ENCODE results near the gene PINK1. TPM values are rescaled to one million over a fixed set of nuclear protein-coding genes. Genes with fewer than 3 reads are reported as not detected.
A peak's percentile ranks its signal among the peaks of the same experiment; 100 is the strongest.

PINK1 gene
- total RNA-seq, 4 donors from 2014 or later: 175 to 330 (median 242) TPM

DNA sequence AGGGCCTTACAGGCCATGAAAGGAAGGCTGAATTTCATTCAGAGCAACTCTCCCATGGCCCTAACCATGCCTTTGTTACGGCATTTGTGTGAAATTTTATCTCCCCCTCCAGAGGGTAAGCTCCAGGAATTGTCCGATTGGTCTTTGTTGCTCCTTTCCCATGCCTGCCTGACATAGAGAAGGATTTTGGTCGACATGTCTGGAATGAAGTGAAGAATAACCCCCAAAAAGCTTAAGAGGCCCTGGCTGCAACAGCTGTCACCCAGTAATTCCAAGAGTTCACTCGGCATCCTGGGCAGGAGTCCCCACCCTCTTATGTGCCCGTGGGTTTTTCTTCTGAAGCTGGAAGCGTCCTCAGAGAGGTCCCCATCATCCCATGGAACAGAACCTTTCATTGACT lies 23.7 kb upstream of the PINK1 start:
- Histone ChIP-seq H3K36me3 (no peaks in the 10 kb centered on the region), H3K4me3 (no peak overlapping the region), H3K4me1 (peaks cover 13 to 17% (median 14%) of the 10 kb centered on the region in 4 donors), H3K27me3 (no peaks in the 10 kb centered on the region), H3K27ac (replicated peaks in 1 of 4) (no peak overlapping the region), H3K9me3 (no peaks in the 10 kb centered on the region)
- no peak for DNase-seq (ENCODE audit: extremely low spot score)
- no peak for TF ChIP-seq EP300 (IDR thresholded peaks at IDR 0.05)
- TF ChIP-seq, protein P1, sequence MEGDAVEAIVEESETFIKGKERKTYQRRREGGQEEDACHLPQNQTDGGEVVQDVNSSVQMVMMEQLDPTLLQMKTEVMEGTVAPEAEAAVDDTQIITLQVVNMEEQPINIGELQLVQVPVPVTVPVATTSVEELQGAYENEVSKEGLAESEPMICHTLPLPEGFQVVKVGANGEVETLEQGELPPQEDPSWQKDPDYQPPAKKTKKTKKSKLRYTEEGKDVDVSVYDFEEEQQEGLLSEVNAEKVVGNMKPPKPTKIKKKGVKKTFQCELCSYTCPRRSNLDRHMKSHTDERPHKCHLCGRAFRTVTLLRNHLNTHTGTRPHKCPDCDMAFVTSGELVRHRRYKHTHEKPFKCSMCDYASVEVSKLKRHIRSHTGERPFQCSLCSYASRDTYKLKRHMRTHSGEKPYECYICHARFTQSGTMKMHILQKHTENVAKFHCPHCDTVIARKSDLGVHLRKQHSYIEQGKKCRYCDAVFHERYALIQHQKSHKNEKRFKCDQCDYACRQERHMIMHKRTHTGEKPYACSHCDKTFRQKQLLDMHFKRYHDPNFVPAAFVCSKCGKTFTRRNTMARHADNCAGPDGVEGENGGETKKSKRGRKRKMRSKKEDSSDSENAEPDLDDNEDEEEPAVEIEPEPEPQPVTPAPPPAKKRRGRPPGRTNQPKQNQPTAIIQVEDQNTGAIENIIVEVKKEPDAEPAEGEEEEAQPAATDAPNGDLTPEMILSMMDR (IDR thresholded peaks at IDR 0.05): no peak
- no peak for TF ChIP-seq POLR2A (IDR thresholded peaks at IDR 0.05; ENCODE audit: low read depth)
- no peak for TF ChIP-seq POLR2AphosphoS5 (IDR thresholded peaks at IDR 0.05)
- 91% methylated on average over 6 of the region's 6 CpGs for WGBS
- intact Hi-C loops (cut with DNase I): no loop called here

DNA sequence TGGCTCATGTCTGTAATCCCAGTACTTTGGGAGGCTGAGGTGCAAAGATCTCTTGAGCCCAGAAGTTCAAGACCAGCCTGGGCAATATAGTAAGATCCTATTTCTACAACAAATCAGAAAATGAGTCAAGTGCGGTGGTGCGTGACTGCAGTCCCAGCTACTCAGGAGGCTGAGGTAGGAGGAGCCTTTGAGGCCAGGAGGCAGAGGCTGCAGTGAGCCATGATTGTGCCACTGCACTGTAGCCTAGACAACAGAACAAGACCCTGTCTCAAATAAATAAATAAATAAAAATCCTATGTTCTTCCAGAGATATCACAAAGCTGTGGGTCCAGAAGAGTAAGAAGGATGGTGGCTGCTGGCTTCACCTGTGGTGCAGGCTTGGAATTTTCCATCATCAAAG lies 22.3 kb upstream of the PINK1 start:
- no peaks in the 10 kb centered on the region for H3K27me3 ChIP-seq
- TF ChIP-seq POLR2A (IDR thresholded peaks at IDR 0.05; ENCODE audit: low read depth) (no peak), EP300 (IDR thresholded peaks at IDR 0.05) (no peak), POLR2AphosphoS5 (IDR thresholded peaks at IDR 0.05) (no peak)
- TF ChIP-seq, protein P1 (IDR thresholded peaks at IDR 0.05): no peak
- H3K27ac ChIP-seq (replicated peaks in 1 of 4): no peak overlapping the region
- no peak overlapping the region for H3K4me3 ChIP-seq
- no peaks in the 10 kb centered on the region for H3K36me3 ChIP-seq
- 88% methylated on average over 2 of the region's 2 CpGs for WGBS
- H3K4me1 ChIP-seq: peaks cover 14 to 19% (median 17%) of the 10 kb centered on the region in 4 donors
- intact Hi-C loops (cut with DNase I): no loop called here
- no peak for DNase-seq (ENCODE audit: extremely low spot score)
- H3K9me3 ChIP-seq: no peaks in the 10 kb centered on the region

DNA sequence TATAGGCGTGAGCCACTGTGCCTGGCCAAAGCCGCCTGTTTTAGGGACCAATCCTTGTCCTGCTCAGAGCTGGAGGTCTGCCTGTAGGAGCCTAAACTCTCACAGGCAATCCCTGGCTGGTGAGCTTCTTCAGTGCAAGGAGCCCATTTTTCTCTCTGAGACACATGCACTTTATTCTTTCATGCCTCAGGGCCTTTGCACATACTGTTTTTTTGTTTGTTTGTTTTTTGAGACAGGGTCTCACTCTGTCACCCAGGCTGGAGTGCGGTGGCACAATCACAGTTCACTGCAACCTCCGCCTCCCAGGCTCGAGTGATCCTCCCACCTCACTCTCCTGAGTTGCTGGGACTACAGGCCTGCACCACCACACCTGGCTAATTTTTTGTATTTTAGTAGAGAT lies 21.6 kb upstream of the PINK1 start:
- H3K9me3 ChIP-seq: no peaks in the 10 kb centered on the region
- H3K27me3 ChIP-seq: no peaks in the 10 kb centered on the region
- no peaks in the 10 kb centered on the region for H3K36me3 ChIP-seq
- TF ChIP-seq POLR2AphosphoS5 (IDR thresholded peaks at IDR 0.05) (no peak), EP300 (IDR thresholded peaks at IDR 0.05) (no peak), POLR2A (IDR thresholded peaks at IDR 0.05; ENCODE audit: low read depth) (no peak)
- TF ChIP-seq, protein P1 (IDR thresholded peaks at IDR 0.05): no peak
- no peak overlapping the region for H3K27ac ChIP-seq (replicated peaks in 1 of 4)
- intact Hi-C loops (cut with DNase I): no loop called here
- WGBS: 98% methylated on average over 5 of the region's 5 CpGs
- H3K4me1 ChIP-seq: peaks cover 18 to 24% (median 23%) of the 10 kb centered on the region in 4 donors
- DNase-seq (ENCODE audit: extremely low spot score): no peak
- H3K4me3 ChIP-seq: no peak overlapping the region

DNA sequence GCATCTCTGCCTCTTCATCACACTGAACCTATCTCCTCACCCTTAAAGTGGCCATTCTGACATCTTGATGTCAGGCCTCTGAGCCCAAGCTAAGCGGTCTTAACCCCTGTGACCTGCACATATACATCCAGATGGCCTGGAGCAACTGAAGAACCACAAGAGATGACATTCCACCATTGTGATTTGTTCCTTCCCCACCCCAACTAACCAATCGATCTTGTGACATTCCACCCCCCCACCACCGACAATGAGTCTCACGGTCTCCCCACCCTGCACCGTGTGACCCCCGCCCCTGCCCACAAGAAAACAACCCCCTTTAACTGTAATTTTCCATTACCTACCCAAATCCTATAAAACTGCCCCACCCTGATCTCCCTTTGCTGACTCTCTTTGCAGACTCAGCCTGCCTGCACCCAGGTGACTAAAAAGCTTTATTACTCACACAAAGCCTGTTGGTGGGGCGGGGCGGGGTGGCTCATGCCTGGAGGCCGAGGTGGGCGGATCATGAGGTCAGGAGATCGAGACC lies 21.0 kb upstream of the PINK1 start:
- Histone ChIP-seq H3K27me3 (no peaks in the 10 kb centered on the region), H3K36me3 (no peaks in the 10 kb centered on the region), H3K9me3 (no peaks in the 10 kb centered on the region), H3K4me1 (peaks cover 18 to 28% (median 25%) of the 10 kb centered on the region in 4 donors), H3K4me3 (no peak overlapping the region), H3K27ac (replicated peaks in 1 of 4) (no peak overlapping the region)
- TF ChIP-seq POLR2A (IDR thresholded peaks at IDR 0.05; ENCODE audit: low read depth) (no peak), EP300 (IDR thresholded peaks at IDR 0.05) (no peak), POLR2AphosphoS5 (IDR thresholded peaks at IDR 0.05) (no peak)
- TF ChIP-seq, protein P1 (IDR thresholded peaks at IDR 0.05): no peak
- intact Hi-C loops (cut with DNase I): no loop called here
- no peak for DNase-seq (ENCODE audit: extremely low spot score)
- WGBS: 85% methylated on average over 10 of the region's 11 CpGs

DNA sequence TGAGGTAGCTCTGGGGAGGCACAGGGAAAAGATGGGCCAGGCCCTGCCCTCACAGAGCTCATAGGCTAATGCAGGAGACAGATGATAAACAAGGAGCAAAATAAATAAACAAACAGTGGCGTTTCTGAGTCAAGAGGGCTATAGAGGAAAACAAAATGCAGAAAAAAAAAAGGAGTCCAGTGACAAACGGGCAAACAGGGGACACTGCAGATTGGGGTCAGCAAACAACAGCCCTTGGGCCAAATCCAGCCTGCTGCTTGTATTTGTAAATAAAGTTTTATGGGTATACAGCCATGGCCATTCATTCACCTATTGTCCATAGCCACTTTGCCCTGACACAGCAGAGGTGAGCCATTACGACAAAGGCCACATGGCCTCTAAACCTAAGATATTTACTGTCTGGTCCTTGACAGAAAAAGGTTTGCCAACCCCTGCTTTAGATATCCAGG lies 19.1 kb upstream of the PINK1 start:
- H3K27ac ChIP-seq (replicated peaks in 1 of 4): peak overlapping the region; percentile 46 to 81 (median 72)
- no peaks in the 10 kb centered on the region for H3K36me3 ChIP-seq
- TF ChIP-seq, protein P1 (IDR thresholded peaks at IDR 0.05): no peak
- no peak for TF ChIP-seq EP300 (IDR thresholded peaks at IDR 0.05)
- no peak for TF ChIP-seq POLR2AphosphoS5 (IDR thresholded peaks at IDR 0.05)
- TF ChIP-seq POLR2A (IDR thresholded peaks at IDR 0.05; ENCODE audit: low read depth): no peak
- no peak overlapping the region for H3K4me3 ChIP-seq
- intact Hi-C loops (cut with DNase I): loop anchor here (2.0 kb wide), 1 partner anchor 19 kb away; the partner anchor contains the start of gene PINK1
- DNase-seq (ENCODE audit: extremely low spot score): no peak
- H3K4me1 ChIP-seq: peaks cover 18 to 28% (median 25%) of the 10 kb centered on the region in 4 donors
- H3K27me3 ChIP-seq: no peaks in the 10 kb centered on the region
- no peaks in the 10 kb centered on the region for H3K9me3 ChIP-seq
- 63% methylated on average over 3 of the region's 3 CpGs for WGBS
